Liver (tissue), 9 donors: ENCODE data around the gene LAMP5. TPM values are rescaled to one million over a fixed set of nuclear protein-coding genes. Genes with fewer than 3 reads are reported as not detected.

Experiments
- DNase-seq: peaks from one replicate; pipeline ENCODE4 v3.0.0-alpha.2; 2017; ENCODE audit warnings: low spot score
- H3K27ac ChIP-seq, 2 donors: one replicate each; pipeline ENCODE4 v1.7.0; 2013; ENCODE audit warnings: inconsistent platforms in 2 of 2, low read length in 2 of 2, control low read depth in 1 of 2, low read depth in 1 of 2, mild to moderate bottlenecking in 1 of 2
- H3K27me3 ChIP-seq, 4 donors: one replicate each; pipeline versions ENCODE4 v1.6.1 to v1.7.0; 2013; ENCODE audit warnings: low read length in 3 of 4, inconsistent platforms in 1 of 4, mild to moderate bottlenecking in 1 of 4, moderate library complexity in 1 of 4; ENCODE audit not compliant: control insufficient read depth in 4 of 4, insufficient read depth in 4 of 4
- H3K36me3 ChIP-seq, 4 donors: one replicate each; pipeline versions ENCODE4 v1.6.1 to v1.7.0; 2013; ENCODE audit warnings: low read length in 3 of 4, mild to moderate bottlenecking in 3 of 4, low read depth in 1 of 4, moderate library complexity in 1 of 4; ENCODE audit not compliant: control insufficient read depth in 4 of 4, insufficient read depth in 3 of 4
- H3K4me1 ChIP-seq, 4 donors: one replicate each; pipeline versions ENCODE4 v1.6.1 to v1.7.0; 2013; ENCODE audit warnings: low read length in 3 of 4, mild to moderate bottlenecking in 3 of 4, moderate library complexity in 1 of 4; ENCODE audit not compliant: control insufficient read depth in 4 of 4, insufficient read depth in 4 of 4
- H3K4me3 ChIP-seq, 3 donors: one replicate each; pipeline versions ENCODE4 v1.6.1 to v1.7.0; 2013; ENCODE audit warnings: low read length in 3 of 3, control low read depth in 1 of 3, low read depth in 1 of 3, mild to moderate bottlenecking in 1 of 3
- H3K9ac ChIP-seq, 2 donors: one replicate each; pipeline ENCODE4 v1.7.0; 2013; ENCODE audit warnings: low read length in 2 of 2, mild to moderate bottlenecking in 2 of 2, moderate library complexity in 2 of 2, control low read depth in 1 of 2, low read depth in 1 of 2
- H3K9me3 ChIP-seq, 4 donors: one replicate each; pipeline versions ENCODE4 v1.6.1 to v1.7.0; 2013; ENCODE audit warnings: low read length in 3 of 4; ENCODE audit not compliant: control insufficient read depth in 4 of 4
- EGR1 ChIP-seq, 2 donors: IDR thresholded peaks; 2 replicates each; pipeline ENCODE4 v1.6.1; 2016 to 2018; ENCODE audit warnings: antibody characterized with exemption in 2 of 2, low read depth in 2 of 2
- FOXA1 ChIP-seq: IDR thresholded peaks from 2 replicates; pipeline ENCODE4 v1.6.1; 2016; ENCODE audit warnings: antibody characterized with exemption
- FOXA2 ChIP-seq: IDR thresholded peaks from 2 replicates; pipeline ENCODE4 v1.6.1; 2016; ENCODE audit warnings: antibody characterized with exemption
- GABPA ChIP-seq, 2 donors: IDR thresholded peaks in 1 of 2; conservative IDR thresholded peaks in 1 of 2; 2 replicates each; pipeline ENCODE4 v1.6.1; 2016; ENCODE audit warnings: antibody characterized with exemption in 2 of 2, mild to moderate bottlenecking in 1 of 2, moderate library complexity in 1 of 2
- HNF4A ChIP-seq, 2 donors: conservative IDR thresholded peaks; 2 replicates each; pipeline ENCODE4 v1.6.1; 2016; ENCODE audit warnings: antibody characterized with exemption in 2 of 2, mild to moderate bottlenecking in 2 of 2
- HNF4G ChIP-seq: IDR thresholded peaks from 2 replicates; pipeline ENCODE4 v1.6.1; 2016; ENCODE audit warnings: antibody characterized with exemption
- JUND ChIP-seq, 2 donors: IDR thresholded peaks; 2 replicates each; pipeline ENCODE4 v1.6.1; 2016; ENCODE audit warnings: antibody characterized with exemption in 2 of 2
- NR2F2 ChIP-seq: IDR thresholded peaks from 2 replicates; pipeline ENCODE4 v1.6.1; 2016; ENCODE audit warnings: antibody characterized with exemption
- RAD21 ChIP-seq, 2 donors: IDR thresholded peaks; 2 replicates each; pipeline ENCODE4 v1.6.1; 2016; ENCODE audit warnings: antibody characterized with exemption in 2 of 2, mild to moderate bottlenecking in 2 of 2
- RXRA ChIP-seq, 2 donors: IDR thresholded peaks; 2 replicates each; pipeline ENCODE4 v1.6.1; 2017 to 2018; ENCODE audit warnings: antibody characterized with exemption in 2 of 2, mild to moderate bottlenecking in 1 of 2
- SP1 ChIP-seq: IDR thresholded peaks from 2 replicates; pipeline ENCODE4 v1.6.1; 2018; ENCODE audit warnings: antibody characterized with exemption, mild to moderate bottlenecking
- TAF1 ChIP-seq: conservative IDR thresholded peaks from 2 replicates; pipeline ENCODE4 v1.6.1; 2016; ENCODE audit warnings: antibody characterized with exemption, mild to moderate bottlenecking
- YY1 ChIP-seq: IDR thresholded peaks from 2 replicates; pipeline ENCODE4 v1.6.1; 2016; ENCODE audit warnings: antibody characterized with exemption, mild to moderate bottlenecking
- WGBS: extraction: QIAGEN DNeasy Blood & Tissue Kit; methylation state at CpG from one replicate; pipeline ENCODE4 v1.1.7; 2013; 5-methylcytosine and 5-hydroxymethylcytosine counted together
- polyA plus RNA-seq, 2 donors: library from polyadenylated mRNA; stranded (reverse) in 1 of 2; unstranded in 1 of 2; fragments of 200-250 nt in 1 of 2; fragments of >200 nt in 1 of 2; fragmentation: Nextera tagmentation in 1 of 2; extraction: Ambion mirVana in 1 of 2; gene quantifications; one replicate each; pipeline versions ENCODE4 v1.2.1 to v1.2.3, GENCODE V29; 2013 to 2015
- total RNA-seq, 2 donors: library from RNA; depleted of rRNA; stranded (reverse); fragments of >200 nt; gene quantifications; one replicate each; pipeline ENCODE4 v1.2.3, GENCODE V29; 2014
- TF ChIP-seq, protein P1 (sequence below): IDR thresholded peaks from 2 replicates; pipeline ENCODE4 v1.6.1; 2016; ENCODE audit warnings: antibody characterized with exemption
- TF ChIP-seq, protein P2 (sequence below): IDR thresholded peaks from 2 replicates; pipeline ENCODE4 v1.6.1; 2016; ENCODE audit warnings: antibody characterized with exemption, mild to moderate bottlenecking
- TF ChIP-seq, protein P3 (sequence below): IDR thresholded peaks from 2 replicates; pipeline ENCODE4 v1.6.1; 2016; ENCODE audit warnings: antibody characterized with exemption
- TF ChIP-seq, protein P4 (sequence below): IDR thresholded peaks from 2 replicates; pipeline ENCODE4 v1.6.1; 2016; ENCODE audit warnings: antibody characterized with exemption
- TF ChIP-seq, protein P5 (sequence below): fragments of 150-350 bp; IDR thresholded peaks from 2 replicates; pipeline ENCODE4 v1.5.1; 2017; ENCODE audit warnings: improper control_type of control experiment, low read depth, low read length; ENCODE audit not compliant: missing input control
- donor health status: healthy.
- donor health status: healthy.
- donor health status: healthy.
- donor health status: healthy.
- donor health status: healthy.

Gene LAMP5
- total and polyA plus RNA-seq, 4 donors, result 0.08 to 0.09 TPM; not detected in 2

DNA sequence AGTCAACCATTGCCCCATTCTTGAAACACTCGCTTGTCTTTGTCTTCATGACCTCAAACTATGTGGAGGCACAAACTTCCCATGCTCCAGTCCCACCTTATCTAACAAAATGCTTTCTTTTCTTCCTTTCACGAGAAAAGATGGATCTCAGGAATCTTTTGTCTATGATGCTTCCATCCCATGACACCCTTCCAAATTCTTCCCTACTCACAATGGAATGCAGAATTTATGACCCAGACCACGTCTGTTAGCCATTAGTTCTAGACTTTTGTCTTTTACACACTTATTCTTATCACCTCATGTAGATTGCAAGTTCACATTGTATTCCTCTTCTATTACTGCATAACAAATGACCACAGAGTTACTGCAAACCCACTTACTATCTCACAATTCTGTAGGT is 24.2 kb upstream of the LAMP5 start:
- H3K36me3 ChIP-seq, result no peaks in the 10 kb centered on the region
- no peak for TF ChIP-seq RAD21 (IDR thresholded peaks at IDR 0.05)
- no peak for TF ChIP-seq HNF4A (conservative IDR thresholded peaks at IDR 0.05)
- TF ChIP-seq, protein P1, sequence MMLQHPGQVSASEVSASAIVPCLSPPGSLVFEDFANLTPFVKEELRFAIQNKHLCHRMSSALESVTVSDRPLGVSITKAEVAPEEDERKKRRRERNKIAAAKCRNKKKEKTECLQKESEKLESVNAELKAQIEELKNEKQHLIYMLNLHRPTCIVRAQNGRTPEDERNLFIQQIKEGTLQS, result no peak
- no peak overlapping the region for H3K27ac ChIP-seq
- H3K27me3 ChIP-seq, result peaks cover 0 to 4% (median 3%) of the 10 kb centered on the region in 4 donors
- no peaks in the 10 kb centered on the region for H3K9me3 ChIP-seq
- H3K9ac ChIP-seq, result no peak overlapping the region
- WGBS, result 53% methylated on average over 3 of the region's 3 CpGs
- DNase-seq, result no peak
- no peaks in the 10 kb centered on the region for H3K4me1 ChIP-seq
- no peak overlapping the region for H3K4me3 ChIP-seq

DNA sequence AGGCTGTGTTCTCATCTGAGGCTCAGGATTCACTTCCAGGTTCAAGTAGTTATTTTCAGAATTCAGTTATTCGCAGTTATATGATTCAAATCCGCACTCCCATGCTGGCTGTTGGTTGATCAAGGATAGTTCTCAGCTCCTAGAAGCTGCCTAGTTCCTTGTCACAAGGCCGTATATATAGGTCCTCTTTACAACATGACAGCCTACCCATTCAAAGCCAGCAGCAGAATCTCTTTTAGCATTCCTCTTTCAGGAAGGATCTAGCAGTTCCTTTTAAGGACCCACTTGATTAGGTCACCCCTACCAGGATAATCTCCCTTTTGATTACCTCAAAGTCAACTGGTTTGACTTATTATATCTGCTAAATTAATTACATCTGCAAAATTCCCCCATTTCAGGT is 23.8 kb upstream of the LAMP5 start:
- H3K4me3 ChIP-seq, result no peak overlapping the region
- H3K4me1 ChIP-seq, result no peaks in the 10 kb centered on the region
- whole genome bisulfite sequencing, result 75% methylated on average over 3 of the region's 3 CpGs
- no peaks in the 10 kb centered on the region for H3K9me3 ChIP-seq
- TF ChIP-seq HNF4G (no peak), GABPA (IDR thresholded peaks at IDR 0.05 in 1 of 2, conservative IDR thresholded peaks at IDR 0.05 in 1 of 2) (no peak), RXRA (IDR thresholded peaks at IDR 0.05) (no peak), HNF4A (conservative IDR thresholded peaks at IDR 0.05) (no peak), YY1 (no peak), NR2F2 (no peak), EGR1 (IDR thresholded peaks at IDR 0.05; ENCODE audit: low read depth in 2 of 2) (no peak), FOXA1 (no peak), RAD21 (IDR thresholded peaks at IDR 0.05) (no peak), TAF1 (no peak), SP1 (no peak), JUND (IDR thresholded peaks at IDR 0.05) (no peak), FOXA2 (no peak)
- TF ChIP-seq, protein P2, sequence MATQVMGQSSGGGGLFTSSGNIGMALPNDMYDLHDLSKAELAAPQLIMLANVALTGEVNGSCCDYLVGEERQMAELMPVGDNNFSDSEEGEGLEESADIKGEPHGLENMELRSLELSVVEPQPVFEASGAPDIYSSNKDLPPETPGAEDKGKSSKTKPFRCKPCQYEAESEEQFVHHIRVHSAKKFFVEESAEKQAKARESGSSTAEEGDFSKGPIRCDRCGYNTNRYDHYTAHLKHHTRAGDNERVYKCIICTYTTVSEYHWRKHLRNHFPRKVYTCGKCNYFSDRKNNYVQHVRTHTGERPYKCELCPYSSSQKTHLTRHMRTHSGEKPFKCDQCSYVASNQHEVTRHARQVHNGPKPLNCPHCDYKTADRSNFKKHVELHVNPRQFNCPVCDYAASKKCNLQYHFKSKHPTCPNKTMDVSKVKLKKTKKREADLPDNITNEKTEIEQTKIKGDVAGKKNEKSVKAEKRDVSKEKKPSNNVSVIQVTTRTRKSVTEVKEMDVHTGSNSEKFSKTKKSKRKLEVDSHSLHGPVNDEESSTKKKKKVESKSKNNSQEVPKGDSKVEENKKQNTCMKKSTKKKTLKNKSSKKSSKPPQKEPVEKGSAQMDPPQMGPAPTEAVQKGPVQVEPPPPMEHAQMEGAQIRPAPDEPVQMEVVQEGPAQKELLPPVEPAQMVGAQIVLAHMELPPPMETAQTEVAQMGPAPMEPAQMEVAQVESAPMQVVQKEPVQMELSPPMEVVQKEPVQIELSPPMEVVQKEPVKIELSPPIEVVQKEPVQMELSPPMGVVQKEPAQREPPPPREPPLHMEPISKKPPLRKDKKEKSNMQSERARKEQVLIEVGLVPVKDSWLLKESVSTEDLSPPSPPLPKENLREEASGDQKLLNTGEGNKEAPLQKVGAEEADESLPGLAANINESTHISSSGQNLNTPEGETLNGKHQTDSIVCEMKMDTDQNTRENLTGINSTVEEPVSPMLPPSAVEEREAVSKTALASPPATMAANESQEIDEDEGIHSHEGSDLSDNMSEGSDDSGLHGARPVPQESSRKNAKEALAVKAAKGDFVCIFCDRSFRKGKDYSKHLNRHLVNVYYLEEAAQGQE, result no peak
- TF ChIP-seq, protein P3, sequence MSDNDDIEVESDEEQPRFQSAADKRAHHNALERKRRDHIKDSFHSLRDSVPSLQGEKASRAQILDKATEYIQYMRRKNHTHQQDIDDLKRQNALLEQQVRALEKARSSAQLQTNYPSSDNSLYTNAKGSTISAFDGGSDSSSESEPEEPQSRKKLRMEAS, result no peak
- TF ChIP-seq, protein P4, sequence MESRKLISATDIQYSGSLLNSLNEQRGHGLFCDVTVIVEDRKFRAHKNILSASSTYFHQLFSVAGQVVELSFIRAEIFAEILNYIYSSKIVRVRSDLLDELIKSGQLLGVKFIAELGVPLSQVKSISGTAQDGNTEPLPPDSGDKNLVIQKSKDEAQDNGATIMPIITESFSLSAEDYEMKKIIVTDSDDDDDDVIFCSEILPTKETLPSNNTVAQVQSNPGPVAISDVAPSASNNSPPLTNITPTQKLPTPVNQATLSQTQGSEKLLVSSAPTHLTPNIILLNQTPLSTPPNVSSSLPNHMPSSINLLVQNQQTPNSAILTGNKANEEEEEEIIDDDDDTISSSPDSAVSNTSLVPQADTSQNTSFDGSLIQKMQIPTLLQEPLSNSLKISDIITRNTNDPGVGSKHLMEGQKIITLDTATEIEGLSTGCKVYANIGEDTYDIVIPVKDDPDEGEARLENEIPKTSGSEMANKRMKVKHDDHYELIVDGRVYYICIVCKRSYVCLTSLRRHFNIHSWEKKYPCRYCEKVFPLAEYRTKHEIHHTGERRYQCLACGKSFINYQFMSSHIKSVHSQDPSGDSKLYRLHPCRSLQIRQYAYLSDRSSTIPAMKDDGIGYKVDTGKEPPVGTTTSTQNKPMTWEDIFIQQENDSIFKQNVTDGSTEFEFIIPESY, result no peak
- TF ChIP-seq, protein P5, sequence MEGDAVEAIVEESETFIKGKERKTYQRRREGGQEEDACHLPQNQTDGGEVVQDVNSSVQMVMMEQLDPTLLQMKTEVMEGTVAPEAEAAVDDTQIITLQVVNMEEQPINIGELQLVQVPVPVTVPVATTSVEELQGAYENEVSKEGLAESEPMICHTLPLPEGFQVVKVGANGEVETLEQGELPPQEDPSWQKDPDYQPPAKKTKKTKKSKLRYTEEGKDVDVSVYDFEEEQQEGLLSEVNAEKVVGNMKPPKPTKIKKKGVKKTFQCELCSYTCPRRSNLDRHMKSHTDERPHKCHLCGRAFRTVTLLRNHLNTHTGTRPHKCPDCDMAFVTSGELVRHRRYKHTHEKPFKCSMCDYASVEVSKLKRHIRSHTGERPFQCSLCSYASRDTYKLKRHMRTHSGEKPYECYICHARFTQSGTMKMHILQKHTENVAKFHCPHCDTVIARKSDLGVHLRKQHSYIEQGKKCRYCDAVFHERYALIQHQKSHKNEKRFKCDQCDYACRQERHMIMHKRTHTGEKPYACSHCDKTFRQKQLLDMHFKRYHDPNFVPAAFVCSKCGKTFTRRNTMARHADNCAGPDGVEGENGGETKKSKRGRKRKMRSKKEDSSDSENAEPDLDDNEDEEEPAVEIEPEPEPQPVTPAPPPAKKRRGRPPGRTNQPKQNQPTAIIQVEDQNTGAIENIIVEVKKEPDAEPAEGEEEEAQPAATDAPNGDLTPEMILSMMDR, result no peak
- TF ChIP-seq, protein P1, result no peak
- H3K27me3 ChIP-seq, result peaks cover 0 to 4% (median 3%) of the 10 kb centered on the region in 4 donors
- H3K9ac ChIP-seq, result no peak overlapping the region
- H3K36me3 ChIP-seq, result no peaks in the 10 kb centered on the region
- H3K27ac ChIP-seq, result no peak overlapping the region
- DNase-seq, result no peak
